Measurements from ENCODE around the gene LAMB4.

The LAMB4 gene

DNA sequence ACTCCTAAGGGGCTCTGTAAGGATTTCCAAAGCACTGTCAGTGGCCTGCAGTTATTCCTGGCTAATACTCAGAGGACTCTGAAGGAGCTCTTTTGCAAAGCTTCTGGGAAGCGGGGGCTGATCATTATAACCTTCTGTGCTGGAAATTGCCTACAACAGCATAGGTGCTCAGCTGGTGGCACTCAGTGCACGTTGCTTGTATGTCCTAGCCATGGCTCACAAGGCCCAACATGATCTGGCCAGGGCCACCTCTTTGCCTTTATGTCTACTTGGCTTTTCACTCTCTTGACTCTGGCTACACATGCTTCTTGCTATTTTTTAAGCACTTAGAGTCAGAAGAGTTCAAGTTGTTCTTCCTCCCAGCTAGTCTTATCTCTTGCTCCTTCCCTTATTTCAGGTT lies 17.5 kb downstream of the LAMB4 start:
- DNase-seq (ENCODE audit: low read depth in 2 of 2, low spot score in 1 of 2) = no peak

DNA sequence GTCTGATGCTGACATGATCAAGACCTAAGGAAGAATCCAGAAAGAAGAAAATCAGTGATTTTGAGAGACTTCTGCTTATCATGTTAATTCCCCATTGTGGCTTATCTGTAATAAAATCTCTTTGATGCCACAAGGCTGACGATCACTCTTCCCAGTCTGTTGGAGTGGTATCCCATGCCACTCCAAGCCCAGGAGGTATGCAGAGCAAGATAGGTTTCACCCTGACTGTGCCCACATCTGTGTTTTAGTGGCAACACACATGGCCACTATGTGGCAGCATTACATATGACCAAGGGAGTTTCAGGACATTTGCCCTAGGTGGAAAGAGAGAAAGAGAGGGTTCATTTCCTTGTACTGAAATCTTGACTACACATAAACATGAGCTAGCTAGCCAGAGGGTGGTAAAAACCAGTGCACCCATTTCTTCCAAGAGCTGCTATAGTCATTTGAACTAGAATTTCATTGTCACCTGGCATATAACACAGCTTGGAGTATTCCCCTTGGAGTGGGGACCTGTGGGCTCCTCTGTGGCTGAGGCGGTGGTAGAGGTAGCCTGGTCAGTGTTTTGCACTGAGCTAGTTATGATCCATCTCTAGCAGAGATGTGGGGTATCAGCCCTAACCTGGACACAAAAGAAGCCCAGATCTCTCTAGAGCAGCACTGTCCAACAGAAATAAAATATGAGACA lies 20.8 kb downstream of the LAMB4 start:
- DNase-seq (ENCODE audit: low read depth in 2 of 2, low spot score in 1 of 2) = no peak

DNA sequence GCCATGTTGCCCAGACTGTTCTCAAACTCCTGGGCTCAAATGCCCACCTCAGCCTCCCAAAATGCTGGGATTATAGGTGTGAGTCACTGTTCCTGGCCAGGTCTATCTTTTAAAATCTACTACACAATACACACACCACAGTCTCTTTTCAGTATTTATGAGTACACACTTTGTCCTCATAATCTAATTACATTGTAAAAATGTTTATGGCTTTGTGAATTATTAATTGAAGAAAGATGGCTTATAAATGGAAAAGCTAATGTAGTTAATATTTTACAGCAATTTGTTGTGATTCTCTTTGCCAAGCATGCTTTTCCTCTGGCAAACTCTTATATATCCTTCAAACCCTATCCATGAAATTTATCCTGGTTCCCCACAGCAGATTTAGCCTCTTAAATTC lies 22.0 kb downstream of the LAMB4 start:
- DNase-seq (ENCODE audit: low read depth in 2 of 2, low spot score in 1 of 2) = no peak

DNA sequence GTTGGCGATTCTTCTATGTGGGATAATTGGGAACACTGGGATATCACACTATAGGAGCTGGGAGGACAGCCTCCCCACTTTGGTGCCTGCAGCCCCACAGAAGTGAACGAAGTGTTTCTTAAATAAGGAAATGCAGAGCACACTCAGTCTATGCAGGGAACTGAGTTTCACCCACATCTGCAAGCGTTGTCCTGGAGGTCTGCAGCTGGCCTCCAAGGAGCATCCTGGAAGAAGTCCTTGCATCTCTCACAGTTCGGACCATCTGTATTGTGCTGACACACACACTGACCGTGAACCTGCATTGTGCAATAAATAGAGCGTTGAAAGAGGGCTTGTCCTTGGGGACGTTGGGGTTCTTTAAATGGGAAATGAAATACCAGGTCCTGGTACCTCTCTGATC lies 25.8 kb downstream of the LAMB4 start:
- DNase-seq (ENCODE audit: low read depth in 2 of 2, low spot score in 1 of 2) = no peak

DNA sequence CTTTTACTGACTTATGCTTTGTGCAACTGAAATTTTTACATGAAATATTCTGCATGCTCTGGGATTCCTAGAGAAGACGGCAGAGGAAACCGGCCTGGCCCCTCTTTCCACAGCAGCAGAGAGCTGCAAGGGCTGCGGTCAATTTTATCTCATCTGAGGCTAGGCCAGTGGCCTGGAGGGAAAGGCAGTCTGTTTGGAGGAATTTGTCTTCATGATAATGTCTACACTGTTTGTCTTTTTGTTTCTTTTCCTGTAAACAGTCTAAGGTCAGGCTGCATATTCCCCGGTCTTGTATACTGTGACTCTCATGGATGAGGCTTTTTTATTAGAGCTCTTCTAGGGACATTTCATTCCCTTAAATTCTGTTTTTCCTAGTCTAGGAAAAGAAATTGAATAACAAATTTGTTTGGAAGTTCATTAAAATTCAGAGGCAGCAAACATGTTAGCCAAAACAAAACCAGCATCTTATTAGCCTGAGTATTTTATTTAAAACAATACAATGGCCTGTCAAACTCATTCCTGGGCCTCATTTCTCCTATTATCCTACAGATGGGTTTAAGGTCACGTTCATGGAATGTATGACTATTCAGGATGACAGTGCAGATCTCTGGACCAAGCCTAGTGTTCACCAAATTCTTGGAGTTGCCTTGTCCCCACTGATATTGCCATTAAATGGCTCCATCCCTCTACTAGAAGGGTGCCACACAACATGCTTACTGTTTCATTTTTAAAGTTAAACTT lies 26.4 kb downstream of the LAMB4 start:
- no peak for DNase-seq (ENCODE audit: low read depth in 2 of 2, low spot score in 1 of 2)

DNA sequence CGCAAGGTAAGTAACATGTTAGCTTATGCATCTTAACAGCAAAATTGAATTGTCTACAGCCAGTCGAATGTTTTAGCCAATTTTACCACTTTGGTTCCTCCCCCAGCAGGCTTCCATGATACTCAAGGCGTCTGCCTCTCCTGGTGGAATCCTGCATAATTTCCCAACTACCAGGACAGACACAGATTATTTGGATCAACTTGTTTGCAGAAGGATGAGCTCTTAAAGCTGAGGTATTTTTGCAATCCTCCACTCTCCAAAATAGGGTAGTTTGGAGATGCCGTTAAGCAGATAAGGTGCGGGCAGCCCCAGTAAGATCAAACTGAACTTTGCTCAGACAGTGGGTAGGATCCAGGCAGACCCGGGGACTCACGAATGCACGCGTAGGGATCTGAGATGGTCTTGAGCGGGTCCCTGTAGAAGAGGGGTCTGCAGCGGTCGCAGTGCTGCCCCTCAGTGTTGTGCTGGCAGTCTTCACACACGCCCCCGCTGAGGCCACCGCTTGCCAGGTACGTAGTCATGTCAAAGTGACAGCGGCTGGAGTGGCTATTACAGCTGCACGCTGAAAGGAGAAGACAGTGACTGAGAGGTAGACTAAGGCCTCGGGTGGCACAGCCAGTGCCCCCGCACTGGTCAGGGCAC lies 27.4 kb downstream of the LAMB4 start:
- no peak for DNase-seq (ENCODE audit: low read depth in 2 of 2, low spot score in 1 of 2)

DNA sequence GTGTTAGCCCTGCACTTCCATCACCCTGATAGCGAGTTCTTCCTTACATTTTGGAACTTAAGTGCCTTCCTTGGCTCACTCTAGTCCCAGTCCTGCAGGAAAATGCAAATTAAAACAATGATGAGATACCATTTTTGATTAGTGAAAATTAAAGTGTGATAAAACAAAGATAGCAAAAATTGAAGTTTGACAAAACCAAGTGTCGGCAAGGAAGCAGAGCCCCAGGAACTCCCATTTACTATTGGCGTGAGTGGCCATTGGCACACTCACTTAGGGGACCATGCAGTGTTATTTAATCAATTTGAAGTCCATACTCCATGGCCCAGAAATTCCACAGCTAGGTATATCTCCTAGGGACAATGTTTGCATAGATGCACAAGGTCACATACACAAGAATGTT lies 28.4 kb downstream of the LAMB4 start:
- DNase-seq (ENCODE audit: low read depth in 2 of 2, low spot score in 1 of 2) = no peak

DNA sequence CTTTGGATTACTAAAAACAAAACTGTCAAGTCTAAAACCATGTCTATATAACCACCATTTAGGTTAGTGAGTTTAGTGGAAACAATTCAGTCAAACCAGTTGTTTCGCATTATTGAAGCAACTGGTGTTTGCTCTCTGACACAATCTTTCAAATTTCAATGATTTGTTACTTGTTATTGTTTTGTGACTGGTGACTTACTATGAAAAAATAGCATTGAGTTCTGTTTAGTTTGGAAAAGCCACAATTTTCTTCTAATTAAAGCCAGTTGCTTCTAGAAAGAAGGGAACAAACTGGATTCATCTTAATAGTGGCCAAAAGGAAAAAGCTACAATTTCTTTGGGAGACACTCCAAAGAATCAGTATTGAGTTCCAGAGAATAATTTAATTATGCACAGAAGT lies 30.4 kb downstream of the LAMB4 start:
- DNase-seq (ENCODE audit: low read depth in 2 of 2, low spot score in 1 of 2) = no peak

DNA sequence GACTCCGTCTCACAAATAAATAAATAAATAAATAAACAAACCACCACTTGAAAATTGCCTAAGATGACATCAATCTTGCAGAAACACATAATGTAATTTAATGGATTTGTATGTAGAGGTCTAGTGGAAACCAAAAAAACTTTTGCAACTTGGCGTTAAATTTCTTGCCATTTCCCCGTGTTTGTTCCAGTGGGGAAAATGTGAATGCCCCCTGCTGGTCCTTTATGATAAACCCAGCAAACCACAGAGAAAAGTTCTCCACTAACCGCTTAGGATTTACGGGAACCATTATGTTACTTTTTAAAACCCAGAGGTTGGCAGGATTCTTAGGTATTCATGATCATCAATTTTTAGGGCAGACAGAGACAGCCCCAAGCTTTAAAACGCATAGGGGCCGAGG lies 32.5 kb downstream of the LAMB4 start:
- DNase-seq (ENCODE audit: low read depth in 2 of 2, low spot score in 1 of 2) = no peak

DNA sequence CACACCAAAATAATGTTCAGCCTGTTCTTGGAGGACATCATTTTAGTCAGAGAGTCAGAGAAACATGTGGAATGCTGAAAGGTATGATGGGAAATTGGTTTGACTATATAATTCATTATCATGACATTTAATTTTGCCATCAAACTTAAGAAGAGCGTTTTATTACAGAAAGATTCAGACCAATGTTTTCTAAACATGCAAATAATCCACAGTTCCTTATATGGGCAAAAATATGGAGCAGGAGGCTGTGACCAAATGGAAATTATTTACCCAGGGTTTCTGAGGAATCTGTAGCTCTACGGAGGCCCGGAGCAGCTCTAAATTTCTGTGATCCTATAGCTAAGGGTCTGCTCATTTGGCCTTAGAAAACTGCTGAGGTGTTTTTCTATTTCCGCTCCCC lies 33.2 kb downstream of the LAMB4 start:
- no peak for DNase-seq (ENCODE audit: low read depth in 2 of 2, low spot score in 1 of 2)

DNA sequence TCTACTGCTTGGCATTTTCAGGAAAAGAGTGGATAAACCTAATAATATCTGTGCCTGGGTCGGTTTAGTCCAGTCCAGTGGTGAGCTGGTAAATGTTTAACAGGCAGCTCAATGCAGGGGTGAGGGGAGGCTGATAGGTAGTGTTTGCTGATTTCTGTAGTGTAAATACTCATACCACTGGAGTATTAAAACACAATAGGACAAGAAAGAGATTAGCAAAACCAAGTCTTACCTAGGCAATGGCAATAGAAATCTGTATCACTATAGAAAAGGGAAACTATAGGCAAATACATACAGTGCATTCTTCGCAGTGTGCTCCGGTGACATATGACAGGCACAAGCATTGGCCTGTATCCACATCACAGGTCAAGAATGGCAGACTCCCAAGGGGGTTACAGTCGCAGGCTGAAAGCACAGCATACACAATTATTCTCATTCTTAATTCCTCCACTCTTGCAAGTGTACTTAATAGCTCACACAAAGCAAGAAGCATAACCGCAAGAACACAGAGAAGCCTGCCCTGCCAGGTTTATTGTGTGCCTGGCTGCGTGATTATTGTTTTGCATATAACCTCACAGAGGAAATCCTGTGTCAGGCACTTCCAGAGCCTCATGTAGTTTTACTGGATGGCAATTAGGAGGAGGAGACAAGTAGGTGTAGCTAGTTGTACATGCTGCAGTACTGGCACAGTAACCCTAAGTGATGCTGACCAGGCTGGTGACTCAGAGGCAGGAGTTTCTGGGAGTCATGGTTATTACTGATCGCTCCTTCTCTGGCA lies 35.0 kb downstream of the LAMB4 start:
- DNase-seq (ENCODE audit: low read depth in 2 of 2, low spot score in 1 of 2) = no peak

DNA sequence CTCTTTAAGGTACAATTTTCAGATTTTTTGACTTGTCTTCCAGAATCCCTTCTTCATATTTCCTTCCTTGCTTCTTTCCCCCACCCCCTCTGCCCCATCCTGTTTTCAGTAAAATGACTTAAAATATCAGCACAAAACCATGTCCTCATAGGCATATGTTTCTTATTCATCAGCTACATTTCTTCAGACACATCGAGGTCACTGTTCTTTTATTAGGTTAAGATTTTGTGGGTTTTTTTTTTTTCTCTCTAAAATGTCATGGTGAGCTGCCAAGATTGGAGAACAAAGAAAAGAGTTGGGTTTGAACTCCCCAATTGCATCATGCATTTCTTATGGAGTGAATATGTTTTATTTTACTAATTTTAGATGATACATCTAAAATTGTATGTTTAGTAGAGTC lies 35.8 kb downstream of the LAMB4 start:
- DNase-seq (ENCODE audit: low read depth in 2 of 2, low spot score in 1 of 2) = no peak

DNA sequence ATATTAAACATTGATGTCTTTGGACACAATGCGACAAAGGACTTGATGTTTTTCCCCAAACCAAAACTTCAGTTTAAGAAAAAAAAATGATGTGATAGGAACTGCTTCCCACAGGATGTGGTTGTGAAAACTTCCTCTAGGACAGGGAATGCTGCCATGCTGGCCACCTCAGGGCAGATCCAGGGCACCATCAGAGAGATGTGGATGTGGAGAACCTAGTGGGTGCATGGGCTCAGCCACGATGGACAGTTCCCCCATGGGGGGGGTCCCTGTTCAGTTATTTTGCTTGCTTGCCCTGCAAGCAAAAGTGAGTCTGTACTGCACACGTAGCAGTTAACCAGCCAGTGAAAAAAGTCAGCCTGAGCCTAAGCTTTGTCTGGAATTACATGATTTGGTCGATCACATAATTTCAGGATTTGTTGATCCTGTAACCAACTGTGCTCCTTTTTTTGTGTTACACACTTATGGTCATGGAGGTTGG lies 36.3 kb downstream of the LAMB4 start:
- DNase-seq (ENCODE audit: low read depth in 2 of 2, low spot score in 1 of 2) = no peak

DNA sequence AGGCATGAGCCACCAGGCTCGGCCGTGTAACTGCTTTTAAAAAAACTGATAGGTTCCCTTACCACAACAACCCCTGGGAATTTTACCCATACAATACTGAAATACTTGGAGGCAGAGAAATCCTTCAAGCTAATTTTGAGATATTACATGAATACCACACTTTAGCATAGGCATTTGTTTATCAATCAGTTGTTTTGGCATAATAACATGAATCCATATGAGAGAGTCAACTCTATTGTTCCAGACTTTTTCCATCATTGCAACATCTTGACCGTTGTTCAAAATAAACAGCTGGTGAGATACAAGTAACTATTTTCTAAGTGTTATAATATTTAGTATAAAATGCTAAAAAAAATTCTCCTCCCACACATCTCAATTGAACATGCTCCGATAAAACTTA lies 36.8 kb downstream of the LAMB4 start:
- DNase-seq (ENCODE audit: low read depth in 2 of 2, low spot score in 1 of 2) = no peak

DNA sequence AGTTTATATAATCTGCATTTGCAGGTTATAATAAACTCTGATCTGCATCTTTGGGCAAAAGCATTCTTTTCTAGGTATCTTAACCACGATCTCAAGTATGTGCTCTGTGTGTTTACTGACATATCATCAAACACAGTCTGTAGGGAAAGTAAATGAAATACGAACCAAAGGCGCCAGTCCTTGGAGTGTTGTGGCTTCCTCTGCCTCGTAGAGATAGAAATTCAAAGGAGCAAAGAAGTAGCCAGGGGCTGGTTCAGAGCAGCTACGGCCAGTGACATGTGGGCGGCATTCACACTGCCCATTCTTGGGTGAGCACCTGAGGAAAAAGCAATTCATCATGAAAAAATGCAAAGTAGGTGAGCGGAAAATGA lies 38.7 kb downstream of the LAMB4 start:
- no peak for DNase-seq (ENCODE audit: low read depth in 2 of 2, low spot score in 1 of 2)

DNA sequence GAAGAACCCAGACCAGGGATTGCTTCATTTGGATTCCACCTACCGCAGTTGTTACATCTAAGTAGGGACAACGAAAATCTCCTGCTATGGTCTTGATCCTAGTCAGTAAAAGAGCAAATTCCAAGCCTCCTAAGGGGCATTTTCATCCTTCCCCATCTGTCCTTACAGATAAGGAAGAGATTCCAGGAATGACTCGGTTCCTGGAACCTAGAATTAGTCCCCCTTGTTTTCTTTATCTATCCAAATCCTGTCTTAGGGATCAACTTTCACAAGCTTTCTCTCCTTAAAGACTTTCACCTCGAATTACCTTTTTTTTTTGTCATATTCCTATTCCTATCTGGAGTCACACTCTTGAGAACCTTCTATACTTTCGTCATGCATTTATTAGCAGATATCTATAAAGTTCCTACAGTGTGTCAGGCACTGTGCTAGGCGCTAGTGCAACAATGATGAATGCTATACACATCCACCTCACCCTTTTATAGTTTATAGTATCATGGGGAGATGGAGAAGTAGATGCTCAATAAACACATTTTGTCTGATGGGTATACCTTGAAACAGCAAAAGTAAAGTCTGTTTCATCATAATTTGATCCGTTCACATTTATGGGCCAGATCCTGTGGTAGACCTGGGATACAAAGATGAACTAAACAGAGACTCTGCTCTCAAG lies 39.2 kb downstream of the LAMB4 start:
- DNase-seq (ENCODE audit: low read depth in 2 of 2, low spot score in 1 of 2) = no peak

DNA sequence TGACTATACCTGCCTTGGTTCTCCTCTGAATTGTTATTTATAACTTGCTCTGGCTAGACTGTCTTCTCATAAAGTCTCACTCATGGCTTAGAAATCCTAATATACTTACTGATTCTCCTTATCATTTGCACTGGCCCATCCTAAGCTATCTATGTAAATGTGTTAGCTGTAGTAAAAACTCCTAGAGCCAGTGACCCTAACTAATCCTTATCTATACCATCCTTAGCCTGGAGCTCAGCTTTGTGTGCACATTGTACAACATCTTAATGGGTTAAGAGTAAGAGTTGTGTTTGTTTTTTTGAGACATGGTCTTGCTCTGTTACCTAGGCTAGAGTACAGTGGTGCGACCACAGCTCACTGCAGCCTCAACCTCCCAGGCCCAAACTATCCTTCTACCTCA lies 40.8 kb downstream of the LAMB4 start:
- no peak for DNase-seq (ENCODE audit: low read depth in 2 of 2, low spot score in 1 of 2)

DNA sequence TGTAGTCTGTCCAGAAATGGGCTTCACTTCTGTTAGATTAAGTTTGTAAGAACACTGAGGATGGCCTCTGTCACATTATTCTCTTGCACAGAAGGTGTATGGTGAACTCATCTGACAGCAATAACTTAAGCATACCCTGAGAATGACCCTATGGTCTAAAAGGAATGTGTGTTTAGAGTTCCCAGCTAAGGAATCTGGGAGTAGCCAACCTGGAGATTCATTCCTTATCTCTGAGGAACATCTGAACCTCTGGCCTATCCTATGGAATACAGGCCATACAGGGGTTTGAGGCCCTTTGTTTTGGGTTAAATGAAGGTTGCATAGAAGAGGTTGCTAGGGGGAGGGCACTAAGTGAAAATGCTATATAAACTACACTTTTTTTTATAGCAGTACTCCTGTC lies 41.4 kb downstream of the LAMB4 start:
- DNase-seq (ENCODE audit: low read depth in 2 of 2, low spot score in 1 of 2) = no peak

DNA sequence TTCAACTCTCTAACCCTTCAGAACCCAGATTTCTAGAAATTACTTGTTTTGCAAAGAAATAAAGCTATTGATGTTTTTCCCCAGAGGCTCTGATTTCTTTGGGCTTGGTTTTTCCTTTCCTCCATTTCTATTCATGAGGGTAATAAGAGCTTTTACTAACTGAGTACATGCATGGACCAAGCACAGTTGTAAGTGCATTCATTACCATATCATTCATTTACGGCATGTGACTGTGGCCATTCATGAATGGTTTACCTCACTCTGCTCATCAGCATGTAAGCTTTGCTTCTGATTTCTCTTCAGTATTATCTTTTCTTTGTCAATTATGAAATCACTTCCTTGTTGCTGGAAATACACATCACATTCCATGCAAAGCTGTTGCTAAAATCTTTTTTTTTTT lies 42.4 kb downstream of the LAMB4 start:
- DNase-seq (ENCODE audit: low read depth in 2 of 2, low spot score in 1 of 2) = no peak

DNA sequence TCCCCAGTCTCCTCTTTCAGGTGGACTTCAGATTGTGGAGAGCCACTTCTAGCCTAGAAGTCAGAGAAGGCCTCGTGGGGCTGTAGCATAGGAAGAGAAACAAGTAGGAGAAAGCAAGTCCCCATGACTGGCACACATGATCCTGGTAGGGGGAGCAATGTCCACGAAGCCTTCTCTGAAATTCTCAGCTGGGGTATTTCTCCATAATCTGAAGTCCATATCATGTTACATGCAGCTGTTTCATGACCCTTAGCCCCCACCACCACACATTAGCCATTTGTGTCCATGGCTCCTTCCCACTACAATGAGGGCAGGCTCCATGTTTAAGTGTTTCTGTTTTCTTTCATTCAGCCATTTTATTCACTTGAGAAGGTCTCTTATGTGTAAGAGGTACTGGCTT lies 43.2 kb downstream of the LAMB4 start:
- no peak for DNase-seq (ENCODE audit: low read depth in 2 of 2, low spot score in 1 of 2)

DNA sequence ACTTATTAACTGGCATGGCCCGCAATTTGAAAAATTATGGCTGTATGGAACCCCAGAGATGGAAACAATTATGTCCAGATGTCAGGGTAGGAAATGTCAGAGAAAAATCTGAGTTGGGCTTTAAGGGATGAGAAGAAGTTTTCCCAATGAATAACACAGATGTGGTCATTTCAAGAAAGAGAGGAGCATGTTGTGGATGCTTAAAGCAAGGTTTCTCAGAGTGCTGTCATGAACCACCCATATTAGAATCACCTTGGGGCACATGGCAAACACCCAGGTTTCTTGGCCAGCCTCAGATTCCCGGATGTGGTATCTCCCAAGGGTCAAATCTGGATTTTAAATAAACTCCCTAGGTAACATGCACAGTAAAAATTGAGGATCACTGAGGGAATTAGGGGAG lies 43.6 kb downstream of the LAMB4 start:
- DNase-seq (ENCODE audit: low read depth in 2 of 2, low spot score in 1 of 2) = no peak

All from stimulated activated CD8-positive, alpha-beta memory T cell treated with anti-CD3 and anti-CD28 coated beads, Interleukin-4, amount 100 ng/mL, for 4 hours (primary cell).